ENCODE data around the gene VAX1.

DNA sequence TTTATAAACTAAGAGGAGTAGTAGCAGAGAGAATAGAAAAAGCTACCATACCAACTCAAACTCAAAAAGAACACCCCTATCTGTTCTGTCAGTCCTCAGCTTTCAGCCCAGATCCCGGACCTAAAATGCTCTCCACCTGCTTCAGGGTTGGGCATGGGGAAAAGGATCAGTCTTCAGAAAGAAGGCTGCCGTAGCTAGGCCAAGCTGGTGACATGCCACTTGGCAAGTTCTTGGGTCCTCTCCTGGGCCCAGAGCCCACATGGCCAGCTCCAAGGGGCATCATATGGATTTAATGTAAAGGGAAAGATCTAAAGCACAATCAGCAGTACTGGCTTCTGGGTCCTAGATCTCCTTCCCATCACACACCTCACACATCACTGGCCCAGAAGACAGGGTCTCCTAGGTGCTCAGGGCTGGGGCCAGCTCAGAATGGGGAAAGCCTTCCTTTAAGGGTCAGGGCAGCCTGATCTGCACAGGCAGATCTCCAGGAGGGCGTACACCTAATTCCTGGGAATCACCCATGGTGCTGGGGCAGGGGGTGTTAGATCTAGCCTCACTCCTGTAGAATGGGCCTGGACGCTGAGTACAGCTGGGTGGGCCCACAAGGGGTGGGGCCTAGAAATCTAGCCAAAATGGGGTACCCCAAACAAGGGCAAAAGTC lies 2.5 kb downstream of the VAX1 start:
- TF ChIP-seq HDAC2 (IDR thresholded peaks at IDR 0.05) (no peak), RFX5 (IDR thresholded peaks at IDR 0.05) (no peak), RAD21 (conservative IDR thresholded peaks at IDR 0.05 in 1 of 2, IDR thresholded peaks at IDR 0.05 in 1 of 2) (no peak), MAX (IDR thresholded peaks at IDR 0.05) (no peak), RNF2 (IDR thresholded peaks at IDR 0.05; ENCODE audit: borderline replicate concordance, low read depth) (no peak), HOXA7 (CRISPR knock-in tag; IDR thresholded peaks at IDR 0.05) (no peak), POLR2A (IDR thresholded peaks at IDR 0.05; ENCODE audit: low read length) (no peak), TP53 (CRISPR knock-in tag; IDR thresholded peaks at IDR 0.05) (no peak), BHLHE40 (IDR thresholded peaks at IDR 0.05; ENCODE audit: low read depth, low read length) (no peak), SMC3 (IDR thresholded peaks at IDR 0.05) (no peak), CEBPB (IDR thresholded peaks at IDR 0.05) (no peak), PHF8 (IDR thresholded peaks at IDR 0.05; ENCODE audit: borderline replicate concordance, low read depth) (no peak)
- TF ChIP-seq, protein P1, sequence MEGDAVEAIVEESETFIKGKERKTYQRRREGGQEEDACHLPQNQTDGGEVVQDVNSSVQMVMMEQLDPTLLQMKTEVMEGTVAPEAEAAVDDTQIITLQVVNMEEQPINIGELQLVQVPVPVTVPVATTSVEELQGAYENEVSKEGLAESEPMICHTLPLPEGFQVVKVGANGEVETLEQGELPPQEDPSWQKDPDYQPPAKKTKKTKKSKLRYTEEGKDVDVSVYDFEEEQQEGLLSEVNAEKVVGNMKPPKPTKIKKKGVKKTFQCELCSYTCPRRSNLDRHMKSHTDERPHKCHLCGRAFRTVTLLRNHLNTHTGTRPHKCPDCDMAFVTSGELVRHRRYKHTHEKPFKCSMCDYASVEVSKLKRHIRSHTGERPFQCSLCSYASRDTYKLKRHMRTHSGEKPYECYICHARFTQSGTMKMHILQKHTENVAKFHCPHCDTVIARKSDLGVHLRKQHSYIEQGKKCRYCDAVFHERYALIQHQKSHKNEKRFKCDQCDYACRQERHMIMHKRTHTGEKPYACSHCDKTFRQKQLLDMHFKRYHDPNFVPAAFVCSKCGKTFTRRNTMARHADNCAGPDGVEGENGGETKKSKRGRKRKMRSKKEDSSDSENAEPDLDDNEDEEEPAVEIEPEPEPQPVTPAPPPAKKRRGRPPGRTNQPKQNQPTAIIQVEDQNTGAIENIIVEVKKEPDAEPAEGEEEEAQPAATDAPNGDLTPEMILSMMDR (IDR thresholded peaks at IDR 0.05): no peak
